Endothelial cell of umbilical vein (primary cell): ENCODE results near the gene NAV2. TPM values are rescaled to one million over a fixed set of nuclear protein-coding genes. Genes with fewer than 3 reads are reported as not detected.

Experiments
- BruUV-seq: library from RNA; stranded (reverse); fragments of 400-500 nt; replicated peaks from 2 replicates; lab custom pipeline; 2021; lab: Mats Ljungman, UMichigan
- CTCF ChIA-PET: fragments of 300-600, 350-600 bp; sonication (Branson Sonifier 250); formaldehyde crosslinking; loops from one replicate; lab custom pipeline; 2021; ENCODE audit warnings: antibody characterized with exemption, inconsistent platforms; lab: Charles Lee
- POLR2A ChIA-PET: fragments of 300-600, 350-600 bp; sonication (Branson Sonifier 250); formaldehyde crosslinking; loops from one replicate; lab custom pipeline; 2021; ENCODE audit warnings: antibody characterized with exemption, inconsistent platforms; lab: Charles Lee
- DNase-seq: peaks from one replicate; pipeline ENCODE4 v3.0.0-alpha.2; 2011; ENCODE audit warnings: low read depth, low spot score
- FAIRE-seq: peaks from 2 replicates; lab custom pipeline; 2011; peaks lifted over from hg19 to GRCh38; lab: Jason Lieb, UNC
- H2AFZ ChIP-seq: 2 replicates; pipeline ENCODE4 v1.6.0; 2012; ENCODE audit warnings: low read depth, low read length, control low read depth, inconsistent platforms
- H3K27ac ChIP-seq: 2 replicates; pipeline ENCODE4 v1.5.1; 2011; ENCODE audit warnings: low read depth, mild to moderate bottlenecking, control low read depth, low read length, moderate library complexity; ENCODE audit not compliant: insufficient read depth
- H3K27me3 ChIP-seq, 2 experiments: 2 replicates each; pipeline versions ENCODE4 v1.6.0 to v1.6.1; 2011; ENCODE audit warnings: low read length in 2 of 2, mixed read lengths in 1 of 2; ENCODE audit not compliant: control insufficient read depth in 2 of 2, insufficient read depth in 2 of 2
- H3K36me3 ChIP-seq, 2 experiments: 2 replicates in 1 of 2; 3 replicates in 1 of 2; pipeline ENCODE4 v1.5.1; 2011; ENCODE audit warnings: low read length in 2 of 2, mild to moderate bottlenecking in 1 of 2, moderate library complexity in 1 of 2; ENCODE audit not compliant: control insufficient read depth in 2 of 2, insufficient read depth in 2 of 2; ENCODE audit errors: extremely low read depth in 1 of 2
- H3K4me1 ChIP-seq: 3 replicates; pipeline ENCODE4 v1.5.1; 2011; ENCODE audit warnings: mild to moderate bottlenecking, low read length; ENCODE audit not compliant: control insufficient read depth, insufficient read depth; ENCODE audit errors: extremely low read depth
- H3K4me2 ChIP-seq: 2 replicates; pipeline ENCODE4 v1.6.1; 2011; ENCODE audit warnings: low read length, control low read depth, mixed read lengths; ENCODE audit not compliant: insufficient read depth
- H3K4me3 ChIP-seq, 3 experiments: fragments of 200-600 bp in 1 of 3; sonication (generic), shearing (Covaris generic) in 1 of 3; replicated peaks in 1 of 3; 2 replicates each; pipeline ENCODE4 v1.5.1; 2011 to 2016; ENCODE audit warnings: control low read depth in 3 of 3, low read length in 3 of 3, mild to moderate bottlenecking in 2 of 3, inconsistent platforms in 1 of 3, low read depth in 1 of 3, moderate library complexity in 1 of 3; ENCODE audit not compliant: insufficient read depth in 1 of 3
- H3K79me2 ChIP-seq: 2 replicates; pipeline ENCODE4 v1.6.0; 2012; ENCODE audit warnings: low read length, inconsistent platforms; ENCODE audit not compliant: control insufficient read depth, insufficient read depth
- H3K9ac ChIP-seq: replicated peaks from 2 replicates; pipeline ENCODE3; 2011; ENCODE audit warnings: low read length, control low read depth; ENCODE audit not compliant: insufficient read depth; ENCODE audit errors: extremely low read depth
- H3K9me1 ChIP-seq: replicated peaks from 3 replicates; pipeline ENCODE4 v1.6.0; 2011; ENCODE audit warnings: mild to moderate bottlenecking, low read length; ENCODE audit not compliant: control insufficient read depth, insufficient read depth; ENCODE audit errors: extremely low read depth
- H3K9me3 ChIP-seq: replicated peaks from 2 replicates; pipeline ENCODE4 v1.5.1; 2012; ENCODE audit warnings: low read length, inconsistent platforms; ENCODE audit not compliant: control insufficient read depth, insufficient read depth
- H4K20me1 ChIP-seq: replicated peaks from 2 replicates; pipeline ENCODE3; 2011; ENCODE audit warnings: mild to moderate bottlenecking, low read length; ENCODE audit not compliant: control insufficient read depth, insufficient read depth; ENCODE audit errors: extremely low read depth
- EZH2 ChIP-seq: IDR thresholded peaks from 2 replicates; pipeline ENCODE4 v1.6.1; 2012; ENCODE audit warnings: borderline replicate concordance, low read depth, mild to moderate bottlenecking, moderate library complexity, low read length, inconsistent platforms; ENCODE audit not compliant: severe bottlenecking
- FOS ChIP-seq: IDR thresholded peaks from 2 replicates; pipeline ENCODE4 v1.6.1; 2011; ENCODE audit warnings: mild to moderate bottlenecking, low read length, moderate library complexity, borderline replicate concordance; ENCODE audit not compliant: insufficient read depth
- GATA2 ChIP-seq: IDR thresholded peaks from 2 replicates; pipeline ENCODE4 v1.7.0; 2011; ENCODE audit warnings: low read depth, mild to moderate bottlenecking, moderate library complexity, mixed read lengths, low read length; ENCODE audit not compliant: insufficient read length, insufficient read depth
- JUN ChIP-seq: IDR thresholded peaks from 2 replicates; pipeline ENCODE4 v1.6.1; 2011; ENCODE audit warnings: borderline replicate concordance, low read depth; ENCODE audit not compliant: insufficient read length, insufficient read depth
- MAX ChIP-seq: IDR thresholded peaks from 2 replicates; pipeline ENCODE4 v1.6.1; 2011; ENCODE audit not compliant: insufficient read depth, insufficient read length
- MYC ChIP-seq: IDR thresholded peaks from one replicate; pipeline ENCODE4 v1.6.1; 2011; ENCODE audit warnings: mild to moderate bottlenecking, low read depth, low read length
- POLR2A ChIP-seq: IDR thresholded peaks from 2 replicates; pipeline ENCODE4 v1.6.1; 2012; ENCODE audit warnings: low read depth, mild to moderate bottlenecking, control low read depth, low read length
- POLR2AphosphoS5 ChIP-seq: IDR thresholded peaks from 2 replicates; pipeline ENCODE4 v1.6.1; 2012; ENCODE audit warnings: low read depth, mild to moderate bottlenecking, control low read depth, low read length, moderate library complexity; ENCODE audit not compliant: insufficient read depth
- dilution Hi-C: fragments of 300-500 bp; cut with MboI; formaldehyde crosslinking; loops from one replicate; pipeline ENCODE4 v1.15.0; 2019; ENCODE audit warnings: low sequenced_read_pairs; ENCODE audit not compliant: extremely low pct_ligation_motif_present
- intact Hi-C: fragments of 100-400 bp; cut with micrococcal nuclease; formaldehyde crosslinking; loops from one replicate; pipeline ENCODE4 v1.10.0; 2022
- polyA plus RNA-seq, 4 experiments: library from polyadenylated mRNA; depleted of rRNA in 3 of 4; stranded (reverse) in 3 of 4; unstranded in 1 of 4; fragments of >200 nt; gene quantifications; 2 replicates each; pipeline versions ENCODE4 v1.2.1 to v1.2.3, GENCODE V29; 2011 to 2012; ENCODE audit warnings: missing spikeins in 1 of 4
- total RNA-seq: library from RNA; stranded (reverse); gene quantifications from 2 replicates; pipeline ENCODE4 v1.2.3, GENCODE V29; 2021
- TF ChIP-seq, protein P1 (sequence below), 2 donors: IDR thresholded peaks; 1 replicate in 1 of 2; 2 replicates in 1 of 2; pipeline ENCODE4 v1.5.1; 2011; ENCODE audit warnings: low read length in 2 of 2, mild to moderate bottlenecking in 2 of 2, moderate library complexity in 2 of 2, control low read depth in 1 of 2, inconsistent platforms in 1 of 2, low read depth in 1 of 2; ENCODE audit not compliant: insufficient read depth in 1 of 2; ENCODE audit errors: extremely low read depth in 1 of 2

Gene NAV2
- total and polyA plus RNA-seq, 2 donors (not counting 3 experiments of a cell fraction or from before 2014, with no cell fraction given): 10.9 to 68.0 TPM

DNA sequence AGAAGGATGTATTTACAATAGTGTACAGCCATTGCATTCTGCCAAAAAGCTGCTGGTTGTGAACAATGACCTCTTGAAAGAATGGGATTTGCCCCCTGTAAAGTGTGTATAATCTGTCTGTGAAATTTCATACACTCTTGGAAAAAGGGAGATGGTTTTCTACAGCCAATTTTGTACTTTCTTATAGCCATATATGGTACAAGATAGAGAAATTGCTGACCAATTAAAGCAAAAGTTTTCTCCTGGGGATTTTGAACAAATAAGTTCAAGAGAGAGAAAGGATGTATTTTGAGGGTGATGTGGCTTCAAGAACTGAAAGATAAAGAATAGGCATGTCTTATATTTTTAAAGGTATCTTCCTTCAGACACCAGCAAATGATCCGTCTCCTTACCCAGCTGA, 211.0 kb downstream of the NAV2 start:
- H3K4me1 ChIP-seq: peaks cover 14% of the 10 kb centered on the region
- DNase-seq (no peak), FAIRE-seq (no peak)
- no peaks in the 10 kb centered on the region for H3K27me3 ChIP-seq
- H3K9ac ChIP-seq: no peak overlapping the region
- H3K27ac ChIP-seq: no peak overlapping the region
- H3K4me2 ChIP-seq: no peak overlapping the region
- intact Hi-C loops: no loop called here
- ChIA-PET POLR2A (no interaction called here), CTCF (no interaction called here)
- H3K9me1 ChIP-seq: no peaks in the 10 kb centered on the region
- peaks cover 12% of the 10 kb centered on the region for H3K79me2 ChIP-seq
- no peak overlapping the region for H2AFZ ChIP-seq
- H3K36me3 ChIP-seq: no peaks in the 10 kb centered on the region
- BruUV-seq: no TSS peak
- dilution Hi-C loops: no loop called here
- H3K9me3 ChIP-seq: no peaks in the 10 kb centered on the region
- TF ChIP-seq EZH2: no peak
- TF ChIP-seq, protein P1, sequence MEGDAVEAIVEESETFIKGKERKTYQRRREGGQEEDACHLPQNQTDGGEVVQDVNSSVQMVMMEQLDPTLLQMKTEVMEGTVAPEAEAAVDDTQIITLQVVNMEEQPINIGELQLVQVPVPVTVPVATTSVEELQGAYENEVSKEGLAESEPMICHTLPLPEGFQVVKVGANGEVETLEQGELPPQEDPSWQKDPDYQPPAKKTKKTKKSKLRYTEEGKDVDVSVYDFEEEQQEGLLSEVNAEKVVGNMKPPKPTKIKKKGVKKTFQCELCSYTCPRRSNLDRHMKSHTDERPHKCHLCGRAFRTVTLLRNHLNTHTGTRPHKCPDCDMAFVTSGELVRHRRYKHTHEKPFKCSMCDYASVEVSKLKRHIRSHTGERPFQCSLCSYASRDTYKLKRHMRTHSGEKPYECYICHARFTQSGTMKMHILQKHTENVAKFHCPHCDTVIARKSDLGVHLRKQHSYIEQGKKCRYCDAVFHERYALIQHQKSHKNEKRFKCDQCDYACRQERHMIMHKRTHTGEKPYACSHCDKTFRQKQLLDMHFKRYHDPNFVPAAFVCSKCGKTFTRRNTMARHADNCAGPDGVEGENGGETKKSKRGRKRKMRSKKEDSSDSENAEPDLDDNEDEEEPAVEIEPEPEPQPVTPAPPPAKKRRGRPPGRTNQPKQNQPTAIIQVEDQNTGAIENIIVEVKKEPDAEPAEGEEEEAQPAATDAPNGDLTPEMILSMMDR (IDR thresholded peaks at IDR 0.05; ENCODE audit: extremely low read depth in 1 of 2, insufficient read depth in 1 of 2, low read depth in 1 of 2, low read length in 2 of 2): no peak
- TF ChIP-seq JUN: no peak
- no peak for TF ChIP-seq GATA2
- no peak for TF ChIP-seq MAX
- H3K4me3 ChIP-seq: no peak overlapping the region
- H4K20me1 ChIP-seq: no peaks in the 10 kb centered on the region

DNA sequence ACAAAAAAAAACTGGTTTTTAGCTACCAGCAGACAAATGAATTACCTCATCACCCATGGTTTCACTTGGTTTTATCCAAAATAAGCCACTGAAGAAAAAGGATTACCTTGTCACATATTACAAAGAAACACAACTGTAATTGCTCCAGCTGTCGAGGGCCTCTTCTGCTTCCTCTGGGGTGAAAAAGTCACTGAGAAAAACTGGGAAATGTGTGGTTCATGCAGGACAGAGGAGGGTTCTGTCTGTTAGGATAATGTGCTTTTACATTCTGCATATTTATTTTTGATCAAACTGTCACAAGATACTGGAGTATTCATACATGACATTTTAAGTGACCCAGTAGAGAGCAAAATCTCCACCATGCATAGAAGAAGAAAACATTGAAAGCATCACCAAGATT, 211.7 kb downstream of the NAV2 start:
- TF ChIP-seq POLR2AphosphoS5: no peak
- no peak for TF ChIP-seq JUN
- no peak for TF ChIP-seq POLR2A
- TF ChIP-seq, protein P1 (IDR thresholded peaks at IDR 0.05; ENCODE audit: extremely low read depth in 1 of 2, insufficient read depth in 1 of 2, low read depth in 1 of 2, low read length in 2 of 2): no peak
- no peak for TF ChIP-seq MYC
- no peak for TF ChIP-seq EZH2
- TF ChIP-seq GATA2: no peak
- no peak for TF ChIP-seq MAX
- TF ChIP-seq FOS: no peak
- POLR2A ChIA-PET: no interaction called here
- dilution Hi-C loops (no loop called here), intact Hi-C loops (no loop called here)
- FAIRE-seq: no peak
- Histone ChIP-seq H2AFZ (no peak overlapping the region), H3K36me3 (no peaks in the 10 kb centered on the region), H3K9me3 (no peaks in the 10 kb centered on the region), H3K4me3 (no peak overlapping the region), H3K4me1 (peaks cover 10% of the 10 kb centered on the region), H3K27ac (no peak overlapping the region), H3K4me2 (no peak overlapping the region), H4K20me1 (no peaks in the 10 kb centered on the region), H3K9ac (no peak overlapping the region), H3K79me2 (peaks cover 12% of the 10 kb centered on the region), H3K27me3 (no peaks in the 10 kb centered on the region), H3K9me1 (no peaks in the 10 kb centered on the region)
- CTCF ChIA-PET: no interaction called here
- no peak for DNase-seq
- no TSS peak for BruUV-seq
